Measurements from ENCODE around the gene NEGR1.

NEGR1 gene

DNA sequence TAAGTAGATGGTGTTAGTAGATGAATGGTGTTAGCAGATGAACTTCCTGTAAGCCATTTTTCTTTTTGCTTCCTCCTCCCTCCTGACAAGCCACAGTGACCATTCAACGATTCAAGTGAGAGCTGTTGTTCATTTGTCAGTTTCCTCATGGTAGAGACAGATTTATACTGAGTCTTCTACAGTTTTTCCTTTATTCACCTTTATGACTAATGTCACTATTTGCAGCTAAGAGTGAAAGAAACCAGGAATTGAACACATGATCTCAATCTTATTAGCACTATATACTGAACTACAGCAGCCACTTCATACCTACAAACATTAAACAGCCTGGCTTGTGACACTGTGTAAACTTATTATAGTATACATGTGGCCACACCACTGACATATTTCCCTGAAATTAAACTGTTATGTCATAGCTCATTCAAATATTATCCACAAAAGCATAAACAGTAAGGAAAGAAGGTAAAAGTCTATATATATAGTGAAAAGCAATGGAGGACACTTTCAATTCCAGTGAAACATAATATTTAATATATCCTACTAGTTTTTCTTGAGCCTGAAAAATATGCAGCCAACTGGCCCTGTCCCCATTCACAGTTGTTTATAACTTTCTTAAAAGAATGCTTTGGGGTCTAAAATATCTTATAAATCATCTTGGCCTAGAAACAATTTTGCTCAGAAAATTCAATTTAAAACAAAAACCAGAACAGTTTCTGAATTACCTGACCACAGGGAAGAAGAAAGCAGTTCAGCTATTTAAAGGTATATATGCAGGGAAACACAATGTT, 634.6 kb downstream of the NEGR1 start:
- TF ChIP-seq, protein P1, sequence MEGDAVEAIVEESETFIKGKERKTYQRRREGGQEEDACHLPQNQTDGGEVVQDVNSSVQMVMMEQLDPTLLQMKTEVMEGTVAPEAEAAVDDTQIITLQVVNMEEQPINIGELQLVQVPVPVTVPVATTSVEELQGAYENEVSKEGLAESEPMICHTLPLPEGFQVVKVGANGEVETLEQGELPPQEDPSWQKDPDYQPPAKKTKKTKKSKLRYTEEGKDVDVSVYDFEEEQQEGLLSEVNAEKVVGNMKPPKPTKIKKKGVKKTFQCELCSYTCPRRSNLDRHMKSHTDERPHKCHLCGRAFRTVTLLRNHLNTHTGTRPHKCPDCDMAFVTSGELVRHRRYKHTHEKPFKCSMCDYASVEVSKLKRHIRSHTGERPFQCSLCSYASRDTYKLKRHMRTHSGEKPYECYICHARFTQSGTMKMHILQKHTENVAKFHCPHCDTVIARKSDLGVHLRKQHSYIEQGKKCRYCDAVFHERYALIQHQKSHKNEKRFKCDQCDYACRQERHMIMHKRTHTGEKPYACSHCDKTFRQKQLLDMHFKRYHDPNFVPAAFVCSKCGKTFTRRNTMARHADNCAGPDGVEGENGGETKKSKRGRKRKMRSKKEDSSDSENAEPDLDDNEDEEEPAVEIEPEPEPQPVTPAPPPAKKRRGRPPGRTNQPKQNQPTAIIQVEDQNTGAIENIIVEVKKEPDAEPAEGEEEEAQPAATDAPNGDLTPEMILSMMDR (IDR thresholded peaks at IDR 0.05; ENCODE audit: borderline replicate concordance, insufficient read depth, low read depth, low read length) = no peak
- no peak overlapping the region for H3K4me3 ChIP-seq (ENCODE audit: low read depth, low read length)

DNA sequence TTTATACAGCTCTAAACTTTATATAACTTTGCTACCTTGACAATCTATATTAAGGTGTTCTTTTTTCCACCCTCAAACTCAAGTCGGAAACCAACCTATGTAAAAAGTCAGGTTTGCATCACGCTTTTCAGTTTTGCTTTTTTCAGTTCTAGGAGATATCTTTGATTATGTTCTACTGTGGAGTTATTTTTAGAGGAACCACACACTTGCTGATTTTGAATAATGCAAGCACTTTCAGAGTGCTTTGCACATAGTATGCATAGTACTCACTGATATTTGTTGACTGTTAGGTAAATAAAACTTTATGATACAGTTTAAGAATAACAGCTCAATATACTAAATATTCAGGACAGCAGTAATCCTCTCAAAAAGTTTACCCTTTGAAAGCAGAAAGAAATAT, 637.3 kb downstream of the NEGR1 start:
- TF ChIP-seq, protein P1 (IDR thresholded peaks at IDR 0.05; ENCODE audit: borderline replicate concordance, insufficient read depth, low read depth, low read length) = no peak
- no peak overlapping the region for H3K4me3 ChIP-seq (ENCODE audit: low read depth, low read length)

DNA sequence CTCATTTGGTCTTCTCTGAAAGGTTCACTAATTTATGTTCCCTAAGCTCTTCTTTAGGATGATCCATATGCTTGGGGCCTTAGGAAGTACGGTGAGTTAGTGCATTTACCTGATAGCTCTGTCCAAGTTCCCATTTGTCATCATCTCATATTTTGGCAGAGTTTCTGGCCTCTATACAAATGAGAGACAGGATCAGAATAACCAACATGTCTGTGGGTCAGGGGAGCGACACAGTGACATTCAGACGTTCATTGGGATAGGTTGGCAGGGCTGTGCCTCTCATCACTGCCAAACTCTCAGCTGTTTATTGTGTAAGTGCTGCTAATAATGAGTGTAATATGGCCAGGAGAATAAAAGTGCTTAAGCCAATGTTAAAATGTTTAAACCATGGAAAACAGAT, 640.4 kb downstream of the NEGR1 start:
- TF ChIP-seq, protein P1 (IDR thresholded peaks at IDR 0.05; ENCODE audit: borderline replicate concordance, insufficient read depth, low read depth, low read length) = no peak
- no peak overlapping the region for H3K4me3 ChIP-seq (ENCODE audit: low read depth, low read length)

DNA sequence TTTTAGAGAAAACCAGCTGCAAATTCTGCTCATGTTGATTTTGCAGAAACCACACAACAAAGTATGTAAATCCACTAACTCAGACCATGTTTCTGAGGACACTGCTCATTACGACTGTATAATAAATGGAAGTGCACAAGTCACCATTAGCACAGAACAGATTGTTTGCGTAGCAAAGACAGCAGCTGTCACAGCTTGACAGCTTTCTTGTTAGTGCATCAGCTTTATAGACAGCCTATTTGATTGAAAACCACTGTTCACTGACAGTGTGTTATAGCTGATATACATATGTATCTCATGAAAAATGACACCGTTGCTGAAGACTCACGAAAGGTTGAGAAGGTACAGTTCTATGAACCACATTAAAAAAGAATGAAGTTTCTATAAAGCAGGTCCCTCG, 641.3 kb downstream of the NEGR1 start:
- TF ChIP-seq, protein P1 (IDR thresholded peaks at IDR 0.05; ENCODE audit: borderline replicate concordance, insufficient read depth, low read depth, low read length) = no peak

DNA sequence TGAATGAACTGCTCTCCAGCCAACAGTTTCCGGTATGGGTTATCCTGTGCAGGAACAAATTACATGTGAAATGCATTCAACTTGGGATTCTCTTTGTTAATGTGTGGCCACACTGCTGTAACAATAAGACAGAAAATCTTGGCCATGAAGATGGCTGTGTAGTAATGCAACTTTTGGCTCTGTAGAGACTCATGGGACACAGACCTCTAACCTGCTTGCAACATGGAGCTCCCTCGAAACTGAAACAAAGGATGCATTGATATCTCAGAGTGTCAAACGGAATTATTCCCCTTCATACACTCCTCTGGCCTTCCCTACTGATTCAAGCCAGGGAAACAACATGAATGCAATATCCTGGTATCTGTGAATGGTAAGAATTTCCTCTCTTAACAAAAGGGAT, 642.2 kb downstream of the NEGR1 start:
- no peak overlapping the region for H3K4me3 ChIP-seq (ENCODE audit: low read depth, low read length)
- TF ChIP-seq, protein P1 (IDR thresholded peaks at IDR 0.05; ENCODE audit: borderline replicate concordance, insufficient read depth, low read depth, low read length) = no peak

More for the DNA sequence above, 641.3 kb downstream of the NEGR1 start:
- H3K4me3 ChIP-seq (ENCODE audit: low read depth, low read length) = no peak overlapping the region

DNA sequence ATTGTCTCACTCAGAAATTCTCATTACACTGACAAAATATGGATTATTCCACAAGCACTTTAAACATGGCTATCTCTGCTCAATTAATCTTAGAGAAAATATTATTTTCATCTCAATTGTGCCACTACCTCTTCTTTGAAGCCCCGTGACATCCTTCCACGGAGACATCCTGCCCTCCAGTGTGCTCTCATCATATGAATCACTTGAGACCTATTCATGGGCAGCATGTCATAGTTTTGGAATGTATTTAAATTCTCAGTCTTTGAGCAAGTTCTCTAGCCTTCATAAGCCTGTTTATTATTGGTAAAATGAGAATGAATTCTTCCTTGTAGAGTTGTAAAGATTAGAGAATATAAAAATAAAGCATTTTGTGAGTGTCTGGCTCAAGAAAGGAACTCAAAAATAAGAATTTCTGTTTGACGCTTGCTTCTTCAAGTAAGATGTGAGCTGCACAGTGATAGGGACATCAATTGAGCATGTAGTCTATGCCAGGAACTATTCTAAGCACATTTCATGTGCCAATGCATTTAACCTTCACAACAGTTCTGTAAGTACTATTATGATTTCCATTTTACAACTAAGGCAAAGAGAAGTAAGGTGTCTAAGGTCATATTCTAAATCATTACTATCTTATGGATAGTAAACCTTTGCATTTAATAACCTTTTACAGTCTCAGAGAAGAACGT, 644.1 kb downstream of the NEGR1 start:
- H3K4me3 ChIP-seq (ENCODE audit: low read depth, low read length) = no peak overlapping the region
- TF ChIP-seq, protein P1 (IDR thresholded peaks at IDR 0.05; ENCODE audit: borderline replicate concordance, insufficient read depth, low read depth, low read length) = no peak

DNA sequence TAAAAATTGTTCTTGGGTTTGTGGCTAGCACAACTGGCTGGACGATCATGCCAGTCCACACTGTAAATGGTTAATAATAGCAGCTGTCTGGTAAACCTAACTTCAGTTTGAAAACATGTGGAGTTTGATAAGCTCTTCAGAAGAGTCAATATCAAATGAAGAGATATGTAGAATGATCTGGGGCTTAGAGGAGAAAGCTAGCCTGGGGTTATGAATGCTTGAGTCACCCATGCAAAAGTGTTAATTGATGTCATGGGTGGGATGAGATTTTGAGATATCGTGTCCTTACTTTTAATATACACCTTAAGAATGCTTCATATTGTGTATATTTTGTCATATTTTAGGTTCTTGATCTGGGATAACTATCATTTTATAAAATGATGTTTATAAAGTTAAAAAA, 646.8 kb downstream of the NEGR1 start:
- TF ChIP-seq, protein P1 (IDR thresholded peaks at IDR 0.05; ENCODE audit: borderline replicate concordance, insufficient read depth, low read depth, low read length) = no peak
- no peak overlapping the region for H3K4me3 ChIP-seq (ENCODE audit: low read depth, low read length)
